SJSA1 (cell line): ENCODE results near the gene RAX2. TPM values are rescaled to one million over a fixed set of nuclear protein-coding genes. Genes with fewer than 3 reads are reported as not detected.

ENCODE experiments used
- DNase-seq, 2 experiments: peaks; one replicate each; pipeline ENCODE4 v3.0.0-alpha.2; 2015 to 2020; ENCODE audit warnings: low spot score in 2 of 2, low read depth in 1 of 2
- H3K27ac ChIP-seq: fragments of 250-450 bp; sonication (Bioruptor Pico); 2 replicates; pipeline ENCODE4 v1.5.1; 2020; ENCODE audit warnings: mild to moderate bottlenecking, moderate library complexity
- H3K27me3 ChIP-seq: fragments of 250-450 bp; sonication (Bioruptor Pico); replicated peaks from 2 replicates; pipeline ENCODE4 v1.5.1; 2020; ENCODE audit warnings: mild to moderate bottlenecking, moderate library complexity
- H3K36me3 ChIP-seq: fragments of 250-450 bp; sonication (Bioruptor Pico); 2 replicates; pipeline ENCODE4 v1.5.1; 2020; ENCODE audit warnings: mild to moderate bottlenecking
- H3K4me1 ChIP-seq: fragments of 250-450 bp; sonication (Bioruptor Pico); replicated peaks from 2 replicates; pipeline ENCODE4 v1.6.1; 2021; ENCODE audit warnings: mild to moderate bottlenecking
- H3K4me3 ChIP-seq: fragments of 250-450 bp; sonication (Bioruptor Pico); 2 replicates; pipeline ENCODE4 v1.5.1; 2020; ENCODE audit warnings: mild to moderate bottlenecking
- H3K9me3 ChIP-seq: fragments of 250-450 bp; sonication (Bioruptor Pico); replicated peaks from 2 replicates; pipeline ENCODE4 v1.5.1; 2020; ENCODE audit warnings: mild to moderate bottlenecking
- total RNA-seq: library from RNA; depleted of rRNA; stranded (reverse); fragments of >200 nt; shearing (Covaris generic); gene quantifications from 2 replicates; pipeline ENCODE4 v1.2.3, GENCODE V29; 2014

Gene RAX2
- total RNA-seq, 1 experiment from 2014 or later, result not detected

- no peak overlapping the region for H3K27ac ChIP-seq
- no peak for DNase-seq
- H3K4me1 ChIP-seq, result no peaks in the 10 kb centered on the region
- no peaks in the 10 kb centered on the region for H3K9me3 ChIP-seq
- no peak overlapping the region for H3K4me3 ChIP-seq
- H3K27me3 ChIP-seq, result peaks cover 17% of the 10 kb centered on the region
- no peaks in the 10 kb centered on the region for H3K36me3 ChIP-seq
These were observed 36.6 kb upstream of the RAX2 start for GRCh38 chr19:3808420-3809143.

GRCh38 chr19:3807574-3808354 lies 35.7 kb upstream of the RAX2 start:
- H3K4me1 ChIP-seq, result no peaks in the 10 kb centered on the region
- H3K4me3 ChIP-seq, result no peak overlapping the region
- H3K36me3 ChIP-seq, result no peaks in the 10 kb centered on the region
- no peak overlapping the region for H3K27ac ChIP-seq
- no peak for DNase-seq
- H3K9me3 ChIP-seq, result no peaks in the 10 kb centered on the region
- H3K27me3 ChIP-seq, result peaks cover 17% of the 10 kb centered on the region

- Histone ChIP-seq H3K36me3 (no peaks in the 10 kb centered on the region), H3K27me3 (peaks cover 18% of the 10 kb centered on the region), H3K4me1 (no peaks in the 10 kb centered on the region), H3K4me3 (no peak overlapping the region), H3K9me3 (no peaks in the 10 kb centered on the region), H3K27ac (no peak overlapping the region)
- DNase-seq, result no peak
These were observed 35.1 kb upstream of the RAX2 start for GRCh38 chr19:3807131-3807480.

- H3K4me1 ChIP-seq, result no peaks in the 10 kb centered on the region
- no peak for DNase-seq
- no peaks in the 10 kb centered on the region for H3K9me3 ChIP-seq
- peaks cover 28% of the 10 kb centered on the region for H3K27me3 ChIP-seq
- H3K27ac ChIP-seq, result no peak overlapping the region
- H3K36me3 ChIP-seq, result no peaks in the 10 kb centered on the region
- H3K4me3 ChIP-seq, result no peak overlapping the region
These were observed 33.8 kb upstream of the RAX2 start for GRCh38 chr19:3805859-3806258.

- Histone ChIP-seq H3K9me3 (no peaks in the 10 kb centered on the region), H3K4me3 (no peak overlapping the region), H3K27ac (no peak overlapping the region), H3K27me3 (peaks cover 27% of the 10 kb centered on the region), H3K36me3 (no peaks in the 10 kb centered on the region), H3K4me1 (no peaks in the 10 kb centered on the region)
- no peak for DNase-seq
These were observed 32.4 kb upstream of the RAX2 start for GRCh38 chr19:3804429-3804828.

GRCh38 chr19:3803986-3804385 lies 32.0 kb upstream of the RAX2 start:
- peaks cover 32% of the 10 kb centered on the region for H3K27me3 ChIP-seq
- H3K36me3 ChIP-seq, result no peaks in the 10 kb centered on the region
- H3K4me3 ChIP-seq, result no peak overlapping the region
- H3K9me3 ChIP-seq, result no peaks in the 10 kb centered on the region
- no peak for DNase-seq
- no peak overlapping the region for H3K27ac ChIP-seq
- H3K4me1 ChIP-seq, result no peaks in the 10 kb centered on the region

- Histone ChIP-seq H3K27ac (no peak overlapping the region), H3K36me3 (no peaks in the 10 kb centered on the region), H3K4me1 (no peaks in the 10 kb centered on the region), H3K9me3 (no peaks in the 10 kb centered on the region), H3K4me3 (no peak overlapping the region), H3K27me3 (peaks cover 32% of the 10 kb centered on the region)
- no peak for DNase-seq
These were observed 31.3 kb upstream of the RAX2 start for GRCh38 chr19:3803114-3803888.

GRCh38 chr19:3801412-3802096 lies 29.5 kb upstream of the RAX2 start:
- DNase-seq, result no peak
- H3K36me3 ChIP-seq, result no peaks in the 10 kb centered on the region
- H3K9me3 ChIP-seq, result peaks cover 2% of the 10 kb centered on the region; the same call in 1 of the 2 replicates
- H3K27me3 ChIP-seq, result peaks cover 32% of the 10 kb centered on the region
- no peaks in the 10 kb centered on the region for H3K4me1 ChIP-seq
- no peak overlapping the region for H3K4me3 ChIP-seq
- H3K27ac ChIP-seq, result no peak overlapping the region

GRCh38 chr19:3800996-3801395 lies 29.0 kb upstream of the RAX2 start:
- no peak overlapping the region for H3K4me3 ChIP-seq
- no peak for DNase-seq
- peaks cover 34% of the 10 kb centered on the region for H3K27me3 ChIP-seq
- peaks cover 7% of the 10 kb centered on the region; the same call in 1 of the 2 replicates for H3K9me3 ChIP-seq
- no peak overlapping the region for H3K27ac ChIP-seq
- H3K36me3 ChIP-seq, result no peaks in the 10 kb centered on the region
- no peaks in the 10 kb centered on the region for H3K4me1 ChIP-seq

GRCh38 chr19:3798137-3798536 lies 26.1 kb upstream of the RAX2 start:
- Histone ChIP-seq H3K4me3 (no peak overlapping the region), H3K9me3 (peaks cover 8% of the 10 kb centered on the region; the same call in 1 of the 2 replicates), H3K27me3 (peaks cover 36% of the 10 kb centered on the region), H3K27ac (no peak overlapping the region), H3K4me1 (no peaks in the 10 kb centered on the region), H3K36me3 (no peaks in the 10 kb centered on the region)
- no peak for DNase-seq

GRCh38 chr19:3796358-3796757 lies 24.3 kb upstream of the RAX2 start:
- Histone ChIP-seq H3K27me3 (peaks cover 26% of the 10 kb centered on the region), H3K36me3 (no peaks in the 10 kb centered on the region), H3K9me3 (peaks cover 8% of the 10 kb centered on the region; the same call in 1 of the 2 replicates), H3K4me1 (no peaks in the 10 kb centered on the region), H3K4me3 (no peak overlapping the region), H3K27ac (no peak overlapping the region)
- no peak for DNase-seq

GRCh38 chr19:3793799-3794198 lies 21.8 kb upstream of the RAX2 start:
- Histone ChIP-seq H3K27ac (no peak overlapping the region), H3K4me3 (no peak overlapping the region), H3K4me1 (no peaks in the 10 kb centered on the region), H3K9me3 (peaks cover 8% of the 10 kb centered on the region; the same call in 1 of the 2 replicates), H3K36me3 (no peaks in the 10 kb centered on the region), H3K27me3 (peaks cover 13% of the 10 kb centered on the region)
- no peak for DNase-seq

- Histone ChIP-seq H3K27ac (no peak overlapping the region), H3K36me3 (no peaks in the 10 kb centered on the region), H3K27me3 (peaks cover 14% of the 10 kb centered on the region; the same call in 1 of the 2 replicates), H3K9me3 (peaks cover 8% of the 10 kb centered on the region; the same call in 1 of the 2 replicates), H3K4me1 (no peaks in the 10 kb centered on the region), H3K4me3 (no peak overlapping the region)
- DNase-seq, result no peak
These were observed 20.1 kb upstream of the RAX2 start for GRCh38 chr19:3792114-3792513.
